CD14-positive monocyte (primary cell): ENCODE results near the gene USP24. TPM values are rescaled to one million over a fixed set of nuclear protein-coding genes. Genes with fewer than 3 reads are reported as not detected.

Experiments used
- DNase-seq, 3 donors: peaks; one replicate each; pipeline ENCODE4 v3.0.0-alpha.2; 2011 to 2022
- H2AFZ ChIP-seq: 2 replicates; pipeline ENCODE4 v1.6.0; 2012; ENCODE audit warnings: mild to moderate bottlenecking, low read depth, low read length, inconsistent platforms; ENCODE audit not compliant: insufficient read depth, poor library complexity, severe bottlenecking
- H3K27ac ChIP-seq, 2 donors: 1 replicate in 1 of 2; 2 replicates in 1 of 2; pipeline ENCODE4 v1.5.1; 2012 to 2013; ENCODE audit warnings: low read length in 2 of 2, control low read depth in 1 of 2, inconsistent platforms in 1 of 2, low read depth in 1 of 2, mild to moderate bottlenecking in 1 of 2
- H3K27me3 ChIP-seq, 2 donors: one replicate each; pipeline versions ENCODE4 v1.6.0 to v1.6.1; 2011 to 2013; ENCODE audit warnings: low read length in 2 of 2; ENCODE audit not compliant: control insufficient read depth in 2 of 2, insufficient read depth in 2 of 2
- H3K36me3 ChIP-seq, 2 donors: replicated peaks in 1 of 2; 1 replicate in 1 of 2; 2 replicates in 1 of 2; pipeline versions ENCODE4 v1.5.1 to v1.6.1; 2012 to 2013; ENCODE audit warnings: low read length in 2 of 2, control low read depth in 1 of 2, inconsistent platforms in 1 of 2, mild to moderate bottlenecking in 1 of 2; ENCODE audit not compliant: insufficient read depth in 2 of 2, control insufficient read depth in 1 of 2
- H3K4me1 ChIP-seq, 2 donors: 1 replicate in 1 of 2; 2 replicates in 1 of 2; pipeline versions ENCODE4 v1.5.1 to v1.6.1; 2012 to 2013; ENCODE audit warnings: low read length in 2 of 2, control low read depth in 1 of 2, inconsistent platforms in 1 of 2, mild to moderate bottlenecking in 1 of 2, moderate library complexity in 1 of 2; ENCODE audit not compliant: insufficient read depth in 2 of 2, control insufficient read depth in 1 of 2
- H3K4me2 ChIP-seq: replicated peaks from 2 replicates; pipeline ENCODE3; 2012; ENCODE audit warnings: low read length, moderate library complexity, mild to moderate bottlenecking; ENCODE audit not compliant: poor library complexity, severe bottlenecking; ENCODE audit errors: extremely low read depth
- H3K4me3 ChIP-seq, 3 experiments: fragments of 200-600 bp in 1 of 3; sonication (generic) in 1 of 3; replicated peaks in 1 of 3; 1 replicate in 2 of 3; 2 replicates in 1 of 3; pipeline ENCODE4 v1.5.1; 2011 to 2013; ENCODE audit warnings: low read length in 3 of 3, mild to moderate bottlenecking in 3 of 3, control low read depth in 2 of 3, low read depth in 2 of 3, inconsistent platforms in 1 of 3, moderate library complexity in 1 of 3
- H3K79me2 ChIP-seq: 2 replicates; pipeline ENCODE4 v1.6.0; 2012; ENCODE audit warnings: mild to moderate bottlenecking, control low read depth, inconsistent platforms, low read length, moderate library complexity; ENCODE audit not compliant: insufficient read depth
- H3K9ac ChIP-seq: 2 replicates; pipeline ENCODE4 v1.6.0; 2017; ENCODE audit warnings: low read length, mild to moderate bottlenecking; ENCODE audit not compliant: insufficient read depth, poor library complexity, severe bottlenecking
- H3K9me3 ChIP-seq, 2 donors: replicated peaks in 1 of 2; 1 replicate in 1 of 2; 2 replicates in 1 of 2; pipeline versions ENCODE4 v1.5.1 to v1.6.1; 2012 to 2013; ENCODE audit warnings: low read length in 2 of 2, control low read depth in 1 of 2; ENCODE audit not compliant: control insufficient read depth in 1 of 2, insufficient read depth in 1 of 2
- H4K20me1 ChIP-seq: 2 replicates; pipeline ENCODE4 v1.6.0; 2012; ENCODE audit warnings: mild to moderate bottlenecking, low read length, control low read depth, moderate library complexity; ENCODE audit not compliant: insufficient read depth
- H3K27ac Mint-ChIP-seq, 7 donors: one replicate each; pipeline ENCODE4 v1.8.0; 2020; ENCODE audit warnings: mild to moderate bottlenecking in 7 of 7, mixed read lengths in 7 of 7, moderate library complexity in 6 of 7, inconsistent platforms in 2 of 7
- H3K27me3 Mint-ChIP-seq, 3 donors: one replicate each; pipeline ENCODE4 v1.8.0; 2021 to 2022; ENCODE audit warnings: low read depth in 3 of 3, mild to moderate bottlenecking in 3 of 3, mixed read lengths in 3 of 3, moderate library complexity in 3 of 3, inconsistent platforms in 1 of 3
- H3K36me3 Mint-ChIP-seq, 2 donors: one replicate each; pipeline ENCODE4 v1.8.0; 2020; ENCODE audit warnings: mixed read lengths in 2 of 2, inconsistent platforms in 1 of 2, mild to moderate bottlenecking in 1 of 2
- H3K4me1 Mint-ChIP-seq: one replicate; pipeline ENCODE4 v1.8.0; 2020; ENCODE audit warnings: mild to moderate bottlenecking, mixed read lengths
- H3K4me3 Mint-ChIP-seq, 2 donors: one replicate each; pipeline ENCODE4 v1.8.0; 2020; ENCODE audit warnings: mild to moderate bottlenecking in 2 of 2, mixed read lengths in 2 of 2, moderate library complexity in 1 of 2
- H3K9me3 Mint-ChIP-seq, 7 donors: one replicate each; pipeline ENCODE4 v1.8.0; 2020 to 2022; ENCODE audit warnings: mixed read lengths in 7 of 7, mild to moderate bottlenecking in 6 of 7, moderate library complexity in 6 of 7, inconsistent platforms in 2 of 7
- CTCF ChIP-seq: fragments of 200-600 bp; IDR thresholded peaks from one replicate; pipeline ENCODE4 v1.8.0; 2022; ENCODE audit warnings: antibody characterized with exemption, mild to moderate bottlenecking
- WGBS: methylation state at CpG from one replicate; pipeline ENCODE4 v1.1.5; 2013; ENCODE audit warnings: missing lambda C conversion rate; ENCODE audit not compliant: insufficient coverage; 5-methylcytosine and 5-hydroxymethylcytosine counted together
- intact Hi-C, 2 donors: fragments of 100-400 bp; cut with micrococcal nuclease; formaldehyde crosslinking; loops; one replicate each; pipeline versions ENCODE4 v1.15.0 to v1.15.1; 2023
- polyA plus RNA-seq, 3 donors: library from polyadenylated mRNA; depleted of rRNA in 1 of 3; unstranded in 2 of 3; stranded (reverse) in 1 of 3; fragments of 300-500 nt in 2 of 3; fragments of >200 nt in 1 of 3; fragmentation: Illumina TruSeq in 2 of 3; gene quantifications; 1 replicate in 2 of 3; 2 replicates in 1 of 3; pipeline ENCODE4 v1.2.3, GENCODE V29; 2012 to 2021

The USP24 gene
- polyA plus RNA-seq, 3 donors: 1.1 to 14.2 (median 2.1) TPM

DNA sequence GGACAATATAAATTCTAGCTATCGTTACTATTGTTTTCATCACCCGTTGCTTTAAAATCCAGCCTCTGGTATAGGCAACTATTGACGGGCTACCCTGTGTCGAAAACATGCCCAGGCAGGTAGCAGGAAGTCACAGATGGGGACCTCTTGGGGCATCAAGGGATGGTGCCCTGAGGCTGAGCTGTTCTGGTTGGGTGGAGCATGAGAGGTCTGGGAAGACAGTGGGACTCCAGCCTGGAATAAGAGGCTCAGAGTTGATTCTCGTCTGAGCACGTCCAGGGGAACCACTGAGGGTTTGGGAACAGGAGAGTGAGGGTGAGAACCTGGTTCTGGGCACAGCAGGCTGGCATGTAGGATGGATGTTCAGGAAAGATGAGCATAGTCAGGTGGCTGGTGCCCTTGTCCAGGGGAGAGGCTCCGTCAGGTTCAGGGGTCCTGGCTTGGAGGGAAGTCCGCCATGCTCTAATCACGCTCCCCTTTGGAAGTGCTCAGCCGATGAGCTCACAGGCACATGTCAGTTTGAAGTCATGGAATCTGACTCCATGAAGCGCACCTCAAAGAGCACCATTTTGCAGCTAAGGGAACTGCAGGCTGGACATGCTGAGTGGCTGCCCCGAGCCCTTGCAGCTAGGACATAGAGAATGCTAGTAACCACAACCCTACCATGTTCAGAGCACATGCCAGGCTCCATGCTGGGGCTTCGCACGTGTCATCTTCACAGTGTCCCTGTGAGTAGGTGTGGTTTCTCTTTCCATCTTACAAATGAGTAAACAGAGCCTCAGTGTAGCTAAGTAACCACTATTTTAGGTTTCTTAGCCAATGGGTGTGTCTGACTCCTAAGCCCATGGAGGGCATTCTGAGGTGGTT is 154.8 kb downstream of the USP24 start:
- TF ChIP-seq CTCF: no peak
- H3K27ac ChIP-seq: no peak overlapping the region
- Mint-ChIP-seq H3K9me3 (peaks cover 0 to 3% (median 0%) of the 10 kb centered on the region in 7 donors), H3K27me3 (peaks cover 2 to 9% (median 4%) of the 10 kb centered on the region in 3 donors), H3K4me3 (no peak overlapping the region), H3K36me3 (no peaks in the 10 kb centered on the region), H3K4me1 (peaks cover 1% of the 10 kb centered on the region), H3K27ac (no peak overlapping the region)
- H3K4me1 ChIP-seq: no peaks in the 10 kb centered on the region
- no peak for DNase-seq
- no peaks in the 10 kb centered on the region for H3K27me3 ChIP-seq
- H4K20me1 ChIP-seq: no peaks in the 10 kb centered on the region
- no peak overlapping the region for H3K9ac ChIP-seq
- no peak overlapping the region for H2AFZ ChIP-seq
- no peaks in the 10 kb centered on the region for H3K36me3 ChIP-seq
- H3K4me2 ChIP-seq: no peak overlapping the region
- intact Hi-C loops: no loop called here
- no peaks in the 10 kb centered on the region for H3K79me2 ChIP-seq
- H3K4me3 ChIP-seq: no peak overlapping the region
- WGBS: 94% methylated on average over 11 of the region's 14 CpGs
- no peaks in the 10 kb centered on the region for H3K9me3 ChIP-seq

DNA sequence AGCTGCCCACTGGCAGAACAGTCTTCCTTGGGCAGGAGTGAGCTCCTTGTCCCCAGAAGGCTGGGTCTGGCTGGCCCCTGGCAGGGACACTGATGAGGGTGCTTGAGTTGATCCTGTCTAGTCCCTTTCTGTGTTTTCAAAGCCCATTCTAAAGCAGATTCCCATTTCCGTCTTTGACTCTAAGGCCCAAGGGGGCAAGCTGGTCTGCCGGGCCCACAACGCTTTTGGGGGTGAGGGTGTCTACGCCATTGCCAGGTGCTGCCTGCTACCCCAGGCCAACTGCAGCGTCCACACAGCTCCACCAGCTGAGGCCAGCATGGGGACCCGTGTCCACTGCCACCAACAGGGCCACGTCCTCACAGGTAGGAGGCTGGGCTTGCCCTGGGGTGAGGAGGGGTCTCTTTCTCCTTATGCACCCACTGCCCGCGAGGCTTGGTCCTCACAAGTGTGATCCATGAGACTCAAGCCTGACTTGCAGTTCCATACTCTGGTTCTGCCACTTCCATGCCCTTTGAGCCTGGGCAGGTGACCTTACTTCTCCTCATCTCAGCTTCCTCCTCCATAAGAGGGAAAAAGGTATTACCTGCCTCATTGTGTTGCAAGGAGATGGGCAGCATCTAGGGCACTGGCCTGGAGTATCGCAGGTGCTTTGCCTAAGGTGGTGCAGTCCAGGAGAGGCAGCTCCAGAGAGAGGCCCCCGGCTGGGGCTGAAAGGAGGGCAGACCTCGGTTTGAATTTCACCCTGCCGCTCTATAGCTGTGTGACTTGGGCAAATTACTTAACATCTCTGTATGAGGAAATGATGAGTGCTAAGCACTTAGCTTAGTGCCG is 155.6 kb downstream of the USP24 start:
- Mint-ChIP-seq H3K4me3 (no peak overlapping the region), H3K4me1 (peaks cover 1% of the 10 kb centered on the region), H3K27ac (no peak overlapping the region), H3K9me3 (peaks cover 0 to 3% (median 0%) of the 10 kb centered on the region in 7 donors), H3K36me3 (no peaks in the 10 kb centered on the region), H3K27me3 (peaks cover 2 to 12% (median 4%) of the 10 kb centered on the region in 3 donors)
- Histone ChIP-seq H4K20me1 (no peaks in the 10 kb centered on the region), H3K4me3 (no peak overlapping the region), H3K27me3 (no peaks in the 10 kb centered on the region), H3K9ac (no peak overlapping the region), H3K36me3 (no peaks in the 10 kb centered on the region), H3K4me2 (no peak overlapping the region), H3K79me2 (no peaks in the 10 kb centered on the region), H3K27ac (no peak overlapping the region), H3K9me3 (no peaks in the 10 kb centered on the region), H3K4me1 (no peaks in the 10 kb centered on the region), H2AFZ (no peak overlapping the region)
- no peak for DNase-seq
- 91% methylated on average over 12 of the region's 14 CpGs for WGBS
- intact Hi-C loops: no loop called here
- no peak for TF ChIP-seq CTCF
